Chondrocyte (in vitro differentiated cells): ENCODE data around the gene ATP2B2. TPM values are rescaled to one million over a fixed set of nuclear protein-coding genes. Genes with fewer than 3 reads are reported as not detected.
A peak's percentile ranks its signal among the peaks of the same experiment; 100 is the strongest.

Source experiments
- DNase-seq: peaks from one replicate; pipeline ENCODE4 v3.0.0; 2021; ENCODE audit warnings: mixed read lengths, low spot score
- H3K27ac Mint-ChIP-seq: one replicate; pipeline ENCODE4 v1.8.0; 2021; ENCODE audit warnings: mild to moderate bottlenecking, moderate library complexity, mixed read lengths; ENCODE audit not compliant: unreplicated experiment
- H3K27me3 Mint-ChIP-seq: 2 replicates; pipeline ENCODE4 v1.8.0; 2021; ENCODE audit warnings: low read depth, mixed read lengths
- H3K36me3 Mint-ChIP-seq: 2 replicates; pipeline ENCODE4 v1.8.0; 2021; ENCODE audit warnings: low read depth, mixed read lengths
- H3K4me1 Mint-ChIP-seq: 2 replicates; pipeline ENCODE4 v1.8.0; 2021; ENCODE audit warnings: low read depth, mild to moderate bottlenecking, mixed read lengths
- H3K4me3 Mint-ChIP-seq: one replicate; pipeline ENCODE4 v1.8.0; 2021; ENCODE audit warnings: mild to moderate bottlenecking, moderate library complexity, mixed read lengths; ENCODE audit not compliant: unreplicated experiment
- H3K9me3 Mint-ChIP-seq: 2 replicates; pipeline ENCODE4 v1.8.0; 2021; ENCODE audit warnings: low read depth, mixed read lengths
- total RNA-seq: library from RNA; stranded (reverse); gene quantifications from 3 replicates; pipeline ENCODE4 v1.2.1, GENCODE V29; 2021
- TF ChIP-seq, protein P1 (sequence below): fragments of 200-600 bp; sonication (generic); IDR thresholded peaks from 2 replicates; pipeline ENCODE4 v1.5.0; 2021; ENCODE audit warnings: antibody characterized with exemption, mild to moderate bottlenecking, moderate library complexity

ATP2B2 gene
- total RNA-seq, 1 donor from 2014 or later, result 0.25 TPM

DNA sequence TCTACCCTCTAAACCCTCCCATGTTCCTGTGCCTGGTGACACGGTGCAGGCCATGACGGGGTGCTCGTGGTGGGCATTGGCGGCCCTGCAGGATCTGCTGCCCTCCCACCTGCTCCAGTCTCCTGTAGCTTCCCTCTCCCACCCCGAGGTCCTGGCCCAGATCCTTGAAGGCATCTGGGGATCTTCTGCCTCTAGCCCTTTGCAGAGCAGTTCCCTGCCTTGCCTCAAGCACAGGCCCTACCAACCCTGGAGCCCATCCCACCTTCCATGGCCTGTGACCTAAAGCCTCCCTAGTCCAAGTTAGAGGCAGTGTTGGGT is 157.0 kb downstream of the ATP2B2 start:
- Mint-ChIP-seq H3K36me3 (no peaks in the 10 kb centered on the region), H3K27ac (no peak overlapping the region), H3K4me3 (no peak overlapping the region), H3K27me3 (peaks cover 6% of the 10 kb centered on the region), H3K4me1 (peaks cover 14% of the 10 kb centered on the region), H3K9me3 (no peaks in the 10 kb centered on the region)
- TF ChIP-seq, protein P1, sequence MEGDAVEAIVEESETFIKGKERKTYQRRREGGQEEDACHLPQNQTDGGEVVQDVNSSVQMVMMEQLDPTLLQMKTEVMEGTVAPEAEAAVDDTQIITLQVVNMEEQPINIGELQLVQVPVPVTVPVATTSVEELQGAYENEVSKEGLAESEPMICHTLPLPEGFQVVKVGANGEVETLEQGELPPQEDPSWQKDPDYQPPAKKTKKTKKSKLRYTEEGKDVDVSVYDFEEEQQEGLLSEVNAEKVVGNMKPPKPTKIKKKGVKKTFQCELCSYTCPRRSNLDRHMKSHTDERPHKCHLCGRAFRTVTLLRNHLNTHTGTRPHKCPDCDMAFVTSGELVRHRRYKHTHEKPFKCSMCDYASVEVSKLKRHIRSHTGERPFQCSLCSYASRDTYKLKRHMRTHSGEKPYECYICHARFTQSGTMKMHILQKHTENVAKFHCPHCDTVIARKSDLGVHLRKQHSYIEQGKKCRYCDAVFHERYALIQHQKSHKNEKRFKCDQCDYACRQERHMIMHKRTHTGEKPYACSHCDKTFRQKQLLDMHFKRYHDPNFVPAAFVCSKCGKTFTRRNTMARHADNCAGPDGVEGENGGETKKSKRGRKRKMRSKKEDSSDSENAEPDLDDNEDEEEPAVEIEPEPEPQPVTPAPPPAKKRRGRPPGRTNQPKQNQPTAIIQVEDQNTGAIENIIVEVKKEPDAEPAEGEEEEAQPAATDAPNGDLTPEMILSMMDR, result no peak
- DNase-seq, result peak; percentile 76

- no peak for DNase-seq
- H3K27ac Mint-ChIP-seq, result no peak overlapping the region
- H3K9me3 Mint-ChIP-seq, result no peaks in the 10 kb centered on the region
Observed at GRCh38 chr3:10347648-10348403, 157.6 kb downstream of the ATP2B2 start.

GRCh38 chr3:10345911-10346310 is 159.5 kb downstream of the ATP2B2 start:
- H3K36me3 Mint-ChIP-seq, result no peaks in the 10 kb centered on the region
- no peaks in the 10 kb centered on the region for H3K4me1 Mint-ChIP-seq
- no peak overlapping the region for H3K27ac Mint-ChIP-seq
- H3K4me3 Mint-ChIP-seq, result no peak overlapping the region
- TF ChIP-seq, protein P1, result no peak
- DNase-seq, result no peak
- H3K9me3 Mint-ChIP-seq, result no peaks in the 10 kb centered on the region
- peaks cover 10% of the 10 kb centered on the region for H3K27me3 Mint-ChIP-seq

More at GRCh38 chr3:10347648-10348403, 157.6 kb downstream of the ATP2B2 start:
- peaks cover 9% of the 10 kb centered on the region for H3K4me1 Mint-ChIP-seq
- TF ChIP-seq, protein P1, result no peak
- no peak overlapping the region for H3K4me3 Mint-ChIP-seq
- peaks cover 7% of the 10 kb centered on the region for H3K27me3 Mint-ChIP-seq
- H3K36me3 Mint-ChIP-seq, result no peaks in the 10 kb centered on the region

- no peaks in the 10 kb centered on the region for H3K36me3 Mint-ChIP-seq
- peaks cover 19% of the 10 kb centered on the region for H3K27me3 Mint-ChIP-seq
- no peaks in the 10 kb centered on the region for H3K4me1 Mint-ChIP-seq
- no peak overlapping the region for H3K27ac Mint-ChIP-seq
- no peaks in the 10 kb centered on the region for H3K9me3 Mint-ChIP-seq
- TF ChIP-seq, protein P1, result no peak
- no peak overlapping the region for H3K4me3 Mint-ChIP-seq
- no peak for DNase-seq
Observed at GRCh38 chr3:10344944-10345575, 160.3 kb downstream of the ATP2B2 start.

DNA sequence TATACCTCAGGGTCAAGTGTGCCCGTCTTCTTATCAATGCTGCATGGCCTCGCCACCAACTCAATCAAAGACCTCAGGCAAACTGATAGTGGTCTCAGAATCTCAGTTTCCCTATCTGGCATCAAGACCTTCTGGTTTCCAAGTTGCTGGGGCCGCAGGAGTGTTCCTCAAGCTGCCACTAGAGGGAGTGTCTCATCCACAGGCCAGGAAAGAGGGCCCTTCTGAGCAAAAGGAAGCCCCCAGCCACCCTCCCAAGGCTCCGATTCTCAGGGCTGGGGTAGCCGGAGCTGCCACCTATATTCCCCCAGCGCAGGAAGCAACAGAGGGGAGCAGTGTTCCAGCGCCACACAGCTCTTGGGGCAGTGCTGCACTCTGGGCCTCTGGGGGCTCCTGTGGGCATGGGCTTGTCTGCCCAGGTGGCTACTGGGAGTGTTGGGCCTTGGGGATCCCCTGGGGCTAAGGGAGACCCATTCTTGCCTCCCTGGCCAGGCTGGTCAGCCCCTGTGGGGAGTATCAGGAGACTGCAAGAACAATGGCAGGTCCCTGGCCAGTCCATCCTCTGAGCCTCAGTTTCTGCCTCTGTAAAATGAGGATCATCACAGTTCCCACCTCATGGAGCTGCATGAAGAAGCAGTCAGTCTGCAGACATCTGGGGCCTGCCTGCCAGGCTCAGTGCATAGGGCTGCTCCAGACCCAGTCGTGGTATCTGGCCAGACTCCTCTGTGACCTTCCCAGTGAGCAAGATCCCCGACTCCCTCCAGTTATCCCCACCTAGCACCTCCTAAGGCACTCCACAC is 161.0 kb downstream of the ATP2B2 start:
- no peak for DNase-seq
- Mint-ChIP-seq H3K36me3 (no peaks in the 10 kb centered on the region), H3K4me3 (no peak overlapping the region), H3K4me1 (no peaks in the 10 kb centered on the region), H3K27me3 (peaks cover 19% of the 10 kb centered on the region), H3K9me3 (no peaks in the 10 kb centered on the region), H3K27ac (no peak overlapping the region)
- TF ChIP-seq, protein P1, result peak; percentile 95
